HG03139 (cell line): ENCODE measurements around the gene INVS.

Experiments
- ATAC-seq: cut with Tn5 transposase; IDR thresholded peaks from one replicate; pipeline ENCODE4 v1.9.1; 2021; ENCODE audit not compliant: unreplicated experiment

INVS gene

DNA sequence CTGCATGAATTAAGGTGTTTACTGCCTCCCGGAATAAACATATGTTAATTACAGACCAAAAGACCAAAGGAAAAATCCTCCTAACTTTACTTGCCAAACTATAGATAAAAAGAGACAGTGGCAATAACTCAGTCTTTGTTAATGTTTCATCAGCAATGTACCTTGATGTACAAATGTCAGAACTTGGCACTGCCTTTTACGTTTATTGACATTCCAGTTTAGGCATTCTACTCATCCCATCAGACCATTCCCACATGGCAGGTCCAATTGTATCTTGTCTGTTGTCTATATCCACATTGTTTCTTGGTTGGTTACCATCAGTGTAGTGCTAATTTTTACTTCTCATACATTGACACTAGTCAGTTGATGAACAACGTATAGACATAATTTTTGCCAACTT lies 168.2 kb downstream of the INVS start:
- ATAC-seq = no peak

DNA sequence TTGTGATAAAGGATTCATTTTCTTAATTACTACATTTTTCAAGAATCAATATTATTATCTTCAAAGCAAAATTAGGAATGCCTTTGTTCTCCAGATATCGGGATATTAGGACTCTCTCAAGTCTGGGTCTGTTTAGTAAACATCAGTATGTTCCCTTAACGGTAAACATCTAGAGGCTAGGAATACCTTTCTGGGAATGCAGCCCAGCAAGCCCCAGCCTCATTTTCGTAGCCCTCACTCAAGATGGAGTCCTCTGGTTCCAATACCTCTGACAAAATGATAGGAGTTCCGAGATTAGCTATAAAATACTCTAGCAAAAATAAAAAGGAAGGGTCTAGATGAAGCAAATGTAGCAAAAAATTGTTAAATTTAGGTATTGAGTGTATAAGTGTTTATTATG lies 169.2 kb downstream of the INVS start:
- ATAC-seq = no peak

DNA sequence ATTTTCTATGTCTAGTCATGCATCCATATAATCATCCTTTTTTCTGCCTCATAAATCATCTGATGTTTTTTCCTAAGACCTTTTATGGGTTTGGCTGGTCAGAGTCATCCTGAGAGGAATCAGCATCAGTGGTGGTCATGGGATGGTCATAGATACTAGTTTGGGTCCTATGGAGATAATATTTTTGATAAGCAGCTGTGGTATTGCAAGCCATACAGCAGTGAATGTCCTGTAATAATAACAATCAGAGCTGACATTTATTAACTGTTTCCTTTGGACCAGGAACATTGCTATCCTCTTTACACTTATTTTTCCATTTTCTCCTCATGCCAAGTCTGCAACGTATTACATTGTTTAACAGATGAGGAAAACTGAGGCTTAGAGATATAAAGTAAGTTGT lies 170.6 kb downstream of the INVS start:
- ATAC-seq = no peak

DNA sequence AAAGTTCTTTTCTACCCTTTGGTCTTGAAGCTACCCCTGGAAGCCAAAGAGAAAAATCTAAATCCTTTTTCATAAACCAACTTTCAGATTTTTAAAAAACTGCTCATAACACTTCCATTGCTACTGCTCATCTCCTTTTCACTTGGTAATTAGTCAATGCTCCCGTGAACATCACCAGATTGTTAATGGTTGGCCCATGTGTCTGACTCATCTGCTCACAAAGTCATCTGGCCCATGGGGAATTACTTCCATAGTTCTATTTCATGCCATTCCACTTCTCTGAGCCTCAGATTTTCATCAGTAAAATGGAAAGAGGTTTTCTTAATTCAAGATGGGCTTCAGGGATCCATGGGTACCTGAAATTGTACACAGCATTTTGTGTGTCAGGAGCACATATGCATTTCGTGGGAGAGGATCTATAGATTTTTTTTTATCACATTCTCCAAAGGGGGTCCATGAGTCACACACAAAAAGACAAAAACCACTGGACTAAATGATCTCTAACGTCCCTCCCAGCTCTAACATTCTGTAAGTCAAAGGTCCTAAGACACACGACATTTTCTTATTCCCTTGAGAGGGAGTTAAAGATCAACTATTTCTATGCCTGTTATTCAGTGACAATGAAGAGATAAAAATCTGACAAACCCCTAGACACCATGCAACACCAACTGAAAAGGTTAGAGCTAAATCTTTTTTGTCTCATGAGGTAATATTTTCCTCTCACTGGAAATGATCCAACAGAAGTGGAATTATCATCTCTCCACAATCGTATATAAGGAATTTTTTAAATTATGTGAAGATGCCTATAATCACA lies 178.3 kb downstream of the INVS start:
- no peak for ATAC-seq

DNA sequence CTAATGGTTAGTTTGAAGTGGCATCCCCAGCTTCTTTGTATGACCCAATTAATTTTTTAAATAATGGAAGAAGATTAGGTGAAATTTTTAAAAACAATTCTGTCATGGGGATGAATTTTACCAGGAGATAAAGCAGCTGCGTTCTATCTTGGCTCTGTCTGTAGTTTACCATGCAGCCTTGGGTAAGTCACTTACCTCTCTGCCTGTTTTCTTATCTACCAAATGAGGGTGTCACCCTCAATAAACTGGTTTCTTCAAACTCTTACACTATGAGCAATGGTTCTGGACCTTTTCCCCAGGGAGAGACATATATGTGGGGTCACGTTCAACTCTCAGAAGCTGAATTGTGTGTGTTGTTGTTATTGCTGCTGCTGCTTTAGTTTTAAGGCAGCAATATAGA lies 182.0 kb downstream of the INVS start:
- ATAC-seq = no peak

DNA sequence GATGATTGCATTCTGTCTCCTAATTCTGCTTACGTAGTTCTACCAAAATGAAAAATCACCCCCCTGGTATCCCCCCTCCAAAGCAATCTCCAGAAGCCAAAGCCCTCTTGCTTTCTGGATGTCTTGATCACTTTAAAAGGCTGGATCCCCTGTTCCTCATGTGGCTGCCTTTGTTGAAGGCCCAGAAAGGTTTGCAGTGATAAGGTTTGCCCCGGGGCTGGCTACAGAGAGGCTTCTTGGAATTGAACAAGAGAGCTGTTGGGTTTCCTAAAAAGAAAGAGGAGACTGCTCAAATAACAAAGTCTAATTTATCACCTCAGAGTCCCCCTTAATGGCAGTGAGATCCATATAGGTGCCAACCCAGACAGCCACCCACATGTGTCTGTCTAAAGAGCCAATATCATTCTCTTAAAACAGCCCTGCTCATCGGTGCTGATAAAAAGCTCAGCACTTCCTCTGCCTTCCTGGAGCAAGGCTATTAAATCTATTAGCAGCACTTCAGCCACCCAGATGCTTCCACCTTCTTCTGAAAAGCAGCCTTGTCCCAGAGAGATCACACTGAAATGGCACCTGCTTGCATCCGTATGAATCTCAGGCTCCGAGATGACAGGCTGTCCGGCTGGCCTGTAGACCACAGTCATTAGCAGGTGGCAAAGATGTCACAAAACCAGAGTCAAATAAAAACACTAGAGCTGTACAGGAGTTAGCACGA lies 182.8 kb downstream of the INVS start:
- ATAC-seq = no peak

DNA sequence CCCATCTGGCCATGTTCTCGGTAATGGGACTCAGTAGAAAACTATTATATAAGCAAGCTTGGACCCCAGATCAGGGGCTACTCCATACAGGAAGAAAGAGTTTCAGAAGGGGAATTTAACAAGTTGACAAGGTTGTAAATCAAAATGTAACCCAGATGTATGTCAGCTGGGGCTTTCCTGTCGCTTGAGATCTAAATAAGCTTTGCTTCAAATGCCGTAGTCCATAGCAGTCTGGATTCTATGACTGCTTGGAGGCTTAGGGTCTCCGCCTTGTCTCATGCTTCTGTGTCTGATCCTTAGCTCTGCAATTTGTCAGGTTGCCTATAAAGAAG lies 183.3 kb downstream of the INVS start:
- ATAC-seq = no peak

DNA sequence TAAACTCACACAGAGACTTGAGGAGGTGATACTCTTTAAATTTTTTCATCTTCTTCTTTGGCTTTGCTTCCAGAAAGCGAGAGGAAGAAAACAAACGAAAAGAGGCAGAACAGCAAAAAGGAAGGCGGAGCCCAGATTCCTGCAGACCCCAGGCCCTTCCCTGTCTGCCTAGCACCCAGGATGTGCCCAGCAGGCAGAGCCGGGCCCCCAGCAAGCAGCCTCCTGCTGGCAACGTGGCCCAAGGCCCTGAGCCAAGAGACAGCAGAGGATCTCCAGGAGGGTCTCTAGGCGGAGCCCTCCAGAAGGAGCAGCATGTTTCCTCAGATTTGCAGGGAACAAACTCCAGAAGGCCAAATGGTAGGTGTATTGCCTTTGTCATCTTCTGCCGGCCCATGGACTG lies 185.2 kb downstream of the INVS start:
- ATAC-seq = no peak

DNA sequence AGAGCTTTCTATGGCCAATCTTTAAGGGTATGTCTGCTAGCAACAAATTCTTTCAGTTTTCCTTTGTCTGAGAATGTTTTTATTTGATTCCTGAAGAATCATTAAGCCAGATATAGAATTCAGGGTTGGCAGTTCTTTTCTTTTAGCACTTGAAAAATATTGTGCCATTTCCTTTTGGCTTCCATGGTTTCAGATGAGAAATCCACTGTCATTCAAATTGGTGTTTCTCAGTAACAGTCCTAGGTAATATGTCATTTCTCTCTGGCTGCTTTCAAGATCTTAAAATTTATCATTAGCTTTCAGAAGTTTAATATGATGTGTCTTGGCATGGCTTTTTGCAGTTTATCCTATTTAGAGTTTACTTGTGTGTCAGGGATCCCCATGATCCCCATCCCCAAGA lies 186.0 kb downstream of the INVS start:
- ATAC-seq = no peak

DNA sequence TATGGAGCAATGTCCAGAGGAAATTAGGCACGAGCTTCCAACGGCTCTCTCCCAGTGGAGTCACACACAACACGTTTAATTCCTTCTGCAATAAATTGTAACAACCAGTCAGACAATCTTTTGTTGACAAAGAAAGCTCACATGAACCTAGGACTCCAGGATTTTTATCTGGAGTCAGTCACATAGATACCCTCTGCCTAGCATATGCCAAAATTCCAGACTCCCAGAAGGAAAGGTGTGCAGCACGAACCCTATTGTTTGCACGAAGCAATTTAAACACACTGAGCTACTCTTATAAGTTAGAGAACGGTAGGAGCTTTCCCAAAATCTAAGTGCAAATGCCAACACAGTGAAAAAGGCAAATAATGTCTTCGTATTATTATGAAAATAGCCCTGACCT lies 186.6 kb downstream of the INVS start:
- no peak for ATAC-seq

DNA sequence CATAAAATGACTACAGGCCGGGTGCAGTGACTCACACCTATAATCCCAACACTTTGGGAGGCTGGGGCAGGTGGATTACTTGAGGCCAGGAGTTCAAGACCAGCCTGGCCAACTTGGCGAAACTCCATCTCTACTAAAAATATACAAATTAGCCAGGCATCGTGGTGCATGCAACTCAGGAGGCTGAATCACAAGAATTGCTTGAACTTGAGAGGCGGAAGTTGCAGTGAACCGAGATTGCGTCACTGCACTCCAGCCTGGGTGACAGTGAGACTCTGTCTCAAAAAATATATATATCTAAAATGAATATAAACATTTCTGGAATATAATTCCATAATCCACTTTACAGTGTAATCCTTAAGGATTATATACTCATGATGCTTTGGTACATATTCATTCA lies 187.2 kb downstream of the INVS start:
- ATAC-seq = no peak

DNA sequence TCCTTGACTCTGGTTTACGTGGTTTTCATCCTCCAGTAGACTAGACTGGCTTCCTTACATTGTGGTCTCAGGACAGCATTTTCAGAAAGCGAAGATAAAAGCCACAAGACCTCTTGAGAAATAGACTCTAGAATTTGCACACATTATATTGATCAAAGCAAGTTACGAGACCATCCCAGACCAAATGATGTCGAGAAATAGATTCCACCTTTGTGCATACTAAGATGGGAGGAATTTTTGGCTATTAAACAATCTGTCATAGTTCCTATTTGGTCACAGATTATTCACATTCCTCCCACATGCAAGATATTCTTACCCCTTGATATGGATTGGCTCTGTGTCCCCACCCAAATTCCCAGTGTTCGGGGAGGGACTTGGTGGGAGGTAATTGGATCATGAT lies 188.1 kb downstream of the INVS start:
- no peak for ATAC-seq

DNA sequence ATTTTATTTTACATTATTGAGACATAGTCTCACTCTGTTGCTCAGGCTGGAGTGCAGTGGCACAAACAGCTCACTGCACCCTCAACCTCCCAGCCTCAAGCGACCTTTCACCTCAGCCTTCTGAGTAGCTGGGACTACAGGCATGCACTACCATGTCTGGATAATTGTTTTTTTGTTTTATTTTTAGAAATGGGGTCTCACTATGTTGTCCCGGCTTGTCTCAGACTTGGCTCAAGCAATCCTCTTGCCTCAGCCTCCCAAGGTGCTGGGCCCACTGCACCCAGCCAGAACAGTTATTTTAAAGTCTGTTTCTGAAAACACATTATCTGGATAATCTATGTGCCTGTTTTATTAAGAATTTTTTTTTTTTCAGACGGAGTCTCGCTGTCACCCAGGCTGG lies 191.7 kb downstream of the INVS start:
- ATAC-seq = no peak

DNA sequence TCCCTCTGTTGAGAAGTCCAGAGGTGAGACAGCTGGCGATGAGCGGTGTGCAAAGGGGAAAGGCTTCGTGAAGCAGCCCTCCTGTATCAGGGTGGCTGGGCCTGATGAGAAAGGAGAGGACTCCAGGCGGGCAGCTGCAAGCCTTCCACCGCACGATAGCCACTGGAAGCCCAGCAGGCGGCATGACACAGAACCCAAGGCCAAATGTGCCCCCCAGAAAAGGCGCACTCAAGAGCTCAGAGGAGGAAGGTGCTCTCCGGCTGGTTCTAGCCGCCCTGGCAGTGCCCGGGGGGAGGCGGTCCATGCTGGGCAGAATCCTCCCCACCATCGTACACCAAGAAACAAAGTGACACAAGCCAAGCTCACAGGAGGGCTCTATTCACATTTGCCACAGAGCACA lies 193.4 kb downstream of the INVS start:
- no peak for ATAC-seq

DNA sequence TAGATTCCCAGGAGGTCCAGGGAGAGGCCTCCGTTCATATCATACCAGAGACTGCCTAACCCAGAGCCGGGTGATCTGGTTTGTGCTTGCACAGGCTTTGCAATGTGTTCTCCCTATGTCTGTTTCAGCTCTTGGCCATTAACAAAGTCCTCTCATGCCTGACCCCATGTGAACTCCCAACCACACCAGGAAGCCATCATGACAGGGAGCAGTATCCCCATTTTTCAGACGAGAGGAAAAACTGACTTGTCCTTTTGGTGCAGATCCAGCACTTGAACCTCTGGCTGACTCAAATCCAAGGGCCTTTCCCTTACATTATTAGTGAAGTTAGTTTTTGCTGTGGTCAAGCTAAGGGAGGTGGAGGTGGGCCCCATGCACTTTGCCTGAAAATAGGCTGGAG lies 195.3 kb downstream of the INVS start:
- no peak for ATAC-seq

DNA sequence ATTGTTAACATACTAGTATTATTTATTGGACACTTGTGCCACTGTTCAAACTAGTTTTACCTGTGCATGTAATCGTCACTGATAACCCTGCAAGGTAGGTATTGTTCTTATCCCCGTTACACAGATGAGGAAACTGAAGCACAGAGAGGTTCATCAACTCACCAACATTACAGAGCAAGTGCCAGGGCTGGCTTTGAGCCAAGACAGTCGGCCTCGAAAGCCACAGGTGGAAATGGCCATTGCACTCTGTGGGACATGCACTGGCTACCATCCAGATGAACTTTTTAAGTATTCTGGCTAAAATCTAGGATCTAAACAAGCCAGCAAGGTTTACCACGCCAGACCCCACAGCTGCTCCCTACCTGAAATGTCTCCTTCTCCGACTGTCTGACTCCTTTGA lies 195.8 kb downstream of the INVS start:
- no peak for ATAC-seq

DNA sequence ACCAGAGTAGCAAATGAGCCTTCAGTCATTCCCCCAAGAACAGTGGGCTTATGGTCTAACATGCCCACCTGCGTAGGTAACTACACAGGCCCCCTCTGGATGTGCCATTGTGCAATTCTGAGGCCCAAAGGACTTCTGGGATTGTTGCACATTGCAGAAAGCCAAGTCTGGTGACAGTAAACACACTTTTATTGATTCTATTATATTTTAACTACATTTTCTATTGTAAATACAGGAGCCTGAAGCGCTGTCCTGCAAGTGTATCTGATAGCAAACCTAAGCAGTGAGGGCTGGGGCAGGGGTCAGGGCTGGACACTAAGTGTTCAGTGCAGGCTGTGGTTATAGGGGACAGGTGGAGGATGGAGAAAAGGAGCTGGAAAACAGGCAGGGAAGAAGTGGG lies 196.2 kb downstream of the INVS start:
- ATAC-seq = no peak

DNA sequence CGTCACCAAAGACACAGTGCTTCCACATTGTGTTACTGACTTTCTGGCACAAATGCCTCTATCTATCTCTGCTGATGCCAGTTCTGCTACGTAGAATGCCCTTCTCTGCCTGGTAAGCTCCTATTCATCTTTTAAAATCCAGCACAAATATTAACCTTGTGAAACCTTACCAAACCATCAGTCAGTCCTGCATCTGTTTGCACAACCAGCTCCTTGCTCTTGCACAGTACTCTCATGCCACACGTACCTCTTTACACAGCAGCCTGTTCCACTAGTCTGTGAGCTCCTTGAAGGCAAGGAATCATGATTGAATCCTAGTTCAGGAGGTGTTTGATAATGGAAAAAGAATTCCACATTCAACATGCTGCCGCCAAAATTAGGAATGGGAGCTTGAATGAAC lies 197.4 kb downstream of the INVS start:
- no peak for ATAC-seq

DNA sequence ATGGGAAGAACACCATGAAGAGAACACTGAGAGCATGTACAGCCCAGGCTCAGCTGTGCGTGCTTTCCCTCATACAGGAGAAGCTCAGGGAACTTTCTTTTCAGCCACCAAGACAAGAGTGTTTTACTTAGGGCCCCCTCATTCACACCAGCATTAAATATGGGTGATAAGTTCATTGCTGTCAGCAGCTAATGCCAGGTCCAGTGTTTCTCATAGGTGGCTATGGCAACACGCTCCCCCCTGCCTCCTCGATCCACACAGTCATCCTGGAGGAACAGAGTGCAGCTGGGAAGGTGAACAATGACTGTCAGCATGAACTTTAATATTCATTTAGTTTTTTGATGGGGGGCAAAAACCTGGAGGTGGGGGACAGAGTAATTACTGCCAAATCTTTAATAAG lies 199.3 kb downstream of the INVS start:
- no peak for ATAC-seq

DNA sequence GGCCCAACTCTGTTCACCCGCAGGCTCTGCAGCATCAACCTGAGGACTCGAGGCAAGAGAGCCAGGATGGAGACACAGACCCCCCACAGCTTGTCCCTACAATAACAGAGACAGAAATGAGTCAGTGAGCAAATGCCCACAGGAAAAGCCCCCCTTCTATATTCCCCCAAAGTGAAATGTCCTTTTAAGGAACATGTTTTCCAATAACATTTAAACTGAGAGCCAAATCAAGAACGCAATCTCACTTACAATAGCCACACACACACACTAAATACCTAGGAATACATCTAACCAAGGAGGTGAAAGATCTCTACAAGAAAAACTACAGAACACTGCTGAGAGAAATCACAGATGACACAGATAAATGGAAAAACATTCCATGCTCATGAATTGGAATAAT lies 204.7 kb downstream of the INVS start:
- ATAC-seq = no peak

DNA sequence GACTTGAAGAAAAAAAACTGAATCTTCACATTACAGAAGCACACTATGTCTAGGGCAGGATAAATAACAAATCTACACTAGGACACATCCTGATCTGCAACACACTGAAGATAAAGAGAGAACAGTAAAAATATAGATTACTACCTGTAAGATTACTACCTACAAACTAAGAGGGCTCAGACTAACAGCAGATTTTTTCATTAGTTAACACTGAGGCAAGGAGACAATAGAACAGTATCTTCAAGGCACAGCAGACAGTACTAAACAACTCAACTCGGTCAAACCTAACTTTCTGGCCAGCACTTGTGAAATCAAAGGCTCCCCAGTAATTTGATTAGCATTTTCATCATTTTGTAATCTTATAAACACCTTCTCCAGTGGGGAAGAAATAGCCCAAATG lies 207.2 kb downstream of the INVS start:
- no peak for ATAC-seq

DNA sequence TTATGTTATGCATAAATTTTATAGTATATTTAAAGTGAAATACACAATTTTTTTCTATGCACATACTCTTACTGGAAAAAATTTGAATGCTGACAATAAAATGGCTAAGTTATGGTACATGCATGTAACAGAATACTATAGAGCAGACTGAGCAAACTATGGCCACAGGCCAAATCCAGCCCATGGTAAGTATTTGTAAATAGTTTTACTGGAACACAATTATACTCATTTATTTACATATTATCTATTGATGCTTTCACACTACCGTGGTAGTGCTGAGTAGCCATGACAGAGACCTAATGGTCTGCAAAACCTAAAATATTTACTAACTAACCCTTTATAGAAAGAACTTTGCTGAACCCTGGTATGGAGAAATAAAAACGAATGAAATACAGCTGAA lies 208.0 kb downstream of the INVS start:
- no peak for ATAC-seq

DNA sequence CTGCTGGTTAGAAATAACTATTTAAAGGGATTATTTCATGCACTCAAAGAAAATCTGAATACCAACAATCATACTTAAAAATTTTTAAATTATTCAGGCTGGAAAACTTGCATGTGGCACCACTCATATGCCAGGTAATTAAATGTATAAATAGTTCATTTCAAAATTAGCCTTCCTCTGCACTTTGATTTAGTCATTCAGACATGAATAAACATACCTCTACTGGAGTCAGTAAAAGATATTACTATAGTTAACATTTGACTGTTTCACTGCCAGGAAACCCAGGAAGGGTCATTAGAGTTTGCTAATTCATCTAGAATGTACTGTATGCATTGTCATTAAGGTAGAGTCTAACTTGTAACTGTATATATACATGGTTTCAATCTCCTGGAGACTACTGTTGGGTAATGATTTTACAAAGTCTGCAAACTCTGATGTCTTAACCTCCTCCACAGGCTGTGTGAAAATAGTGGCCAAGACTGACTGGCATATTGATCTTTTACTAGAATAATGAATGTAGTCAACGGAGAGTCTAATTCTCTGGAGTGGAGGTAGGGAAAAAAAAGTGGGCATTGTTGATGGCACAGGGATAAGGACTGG lies 210.0 kb downstream of the INVS start:
- no peak for ATAC-seq
